NT2/D1 (cell line): ENCODE measurements around the gene NTHL1.
"Not testable (repeated sequence)": the region's sequence is repeated elsewhere in the genome, so short reads cannot be mapped to it uniquely, and the experiment has no call there.

Experiments
- DNase-seq: peaks from one replicate; pipeline ENCODE4 v3.0.0-alpha.2; 2011; ENCODE audit warnings: low read depth, low spot score
- H3K27me3 ChIP-seq: 2 replicates; pipeline ENCODE4 v1.6.0; 2011; ENCODE audit warnings: mild to moderate bottlenecking; ENCODE audit not compliant: insufficient read length, insufficient read depth
- H3K36me3 ChIP-seq: 2 replicates; pipeline ENCODE4 v1.6.1; 2011; ENCODE audit warnings: mild to moderate bottlenecking, low read length, mixed read lengths; ENCODE audit not compliant: insufficient read depth, insufficient read length
- H3K4me1 ChIP-seq: 2 replicates; pipeline ENCODE4 v1.5.1; 2011; ENCODE audit not compliant: insufficient read depth, insufficient read length
- H3K4me3 ChIP-seq: 2 replicates; pipeline ENCODE4 v1.5.1; 2011; ENCODE audit warnings: low read depth; ENCODE audit not compliant: insufficient read length
- H3K9ac ChIP-seq: 2 replicates; pipeline ENCODE4 v1.6.0; 2011; ENCODE audit warnings: low read depth; ENCODE audit not compliant: insufficient read length
- H3K9me3 ChIP-seq: 2 replicates; pipeline ENCODE4 v1.5.1; 2011; ENCODE audit warnings: mild to moderate bottlenecking, low read length; ENCODE audit not compliant: insufficient read depth
- SUZ12 ChIP-seq: IDR thresholded peaks from 2 replicates; pipeline ENCODE4 v1.6.1; 2011; ENCODE audit not compliant: insufficient read length, insufficient read depth; ENCODE audit errors: extremely low read depth
- YY1 ChIP-seq: IDR thresholded peaks from 2 replicates; pipeline ENCODE4 v1.6.1; 2011; ENCODE audit not compliant: insufficient read length, insufficient read depth
- ZNF274 ChIP-seq: IDR thresholded peaks from 2 replicates; pipeline ENCODE4 v1.6.1; 2011; ENCODE audit warnings: mild to moderate bottlenecking, low read depth, low read length

NTHL1 gene

DNA sequence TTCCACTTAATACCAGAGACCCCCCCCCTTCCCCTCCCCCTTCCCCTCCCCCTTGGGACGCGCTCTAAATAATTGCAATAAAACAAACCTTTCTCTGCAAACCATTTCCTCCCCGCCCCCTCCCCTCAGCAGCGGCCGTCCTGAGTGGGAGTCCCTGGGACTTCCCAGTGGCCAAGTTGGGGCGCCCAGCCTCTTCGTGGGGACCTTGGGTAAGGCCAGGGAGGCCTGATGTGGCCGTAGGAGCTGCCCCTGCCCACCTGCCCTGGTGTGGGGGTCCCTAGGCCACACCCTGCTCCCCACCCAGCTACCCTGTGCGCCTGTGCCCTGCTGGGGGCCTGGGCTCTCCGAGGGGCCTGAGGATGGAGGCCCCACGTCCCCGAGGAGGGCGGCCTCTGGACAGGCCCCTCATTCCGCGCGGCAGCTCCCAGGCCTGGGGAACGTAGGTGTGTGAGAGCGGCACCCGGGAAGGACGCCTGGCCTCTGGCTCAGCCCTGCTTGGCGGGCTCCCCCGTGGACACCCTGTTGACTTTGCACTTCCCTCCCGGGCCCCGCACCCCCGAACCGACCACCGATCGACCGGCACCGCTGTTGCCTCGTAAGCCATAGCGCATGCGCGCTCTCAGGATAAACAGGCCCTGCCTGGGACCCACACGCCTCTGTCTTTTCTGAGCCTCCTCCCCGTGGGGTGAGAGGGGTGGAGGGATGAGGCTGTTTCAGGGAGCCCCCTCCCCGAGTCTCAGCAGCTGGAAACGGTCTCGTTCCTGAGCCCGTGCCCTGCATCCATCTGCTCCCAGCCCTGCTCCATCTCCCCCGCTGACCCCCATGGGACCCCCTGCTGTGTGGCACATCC, 9.0 kb downstream of the NTHL1 start:
- H3K9ac ChIP-seq: peak overlapping the region; percentile 69

DNA sequence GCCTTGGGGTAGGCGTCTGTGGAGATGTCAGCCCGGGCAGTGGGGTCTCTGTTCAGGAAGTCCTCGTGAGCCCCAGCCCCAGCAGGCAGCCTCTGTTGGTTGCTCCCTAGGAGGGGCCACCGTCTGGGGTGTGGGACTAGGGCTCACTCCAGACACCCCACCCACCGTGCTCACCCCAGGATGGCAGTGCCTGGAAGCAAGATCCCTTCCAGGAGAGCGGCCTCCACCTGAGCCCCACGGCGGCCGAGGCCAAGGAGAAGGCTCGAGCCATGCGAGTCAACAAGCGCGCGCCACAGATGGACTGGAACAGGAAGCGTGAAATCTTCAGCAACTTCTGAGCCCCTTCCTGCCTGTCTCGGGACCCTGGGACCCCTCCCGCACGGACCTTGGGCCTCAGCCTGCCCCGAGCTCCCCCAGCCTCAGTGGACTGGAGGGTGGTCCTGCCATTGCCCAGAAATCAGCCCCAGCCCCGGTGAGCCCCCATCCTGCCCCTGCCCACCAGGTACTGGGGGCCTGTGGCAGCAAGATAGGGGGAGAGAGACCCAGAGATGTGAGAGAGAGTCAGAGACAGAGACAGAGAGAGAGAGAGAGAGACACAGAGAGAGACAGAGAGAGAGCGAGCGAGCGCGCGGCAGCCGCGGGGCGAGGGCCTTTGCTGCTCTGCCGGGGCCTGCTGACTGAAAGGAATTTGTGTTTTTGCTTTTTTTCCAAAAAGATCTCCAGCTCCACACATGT, 9.8 kb downstream of the NTHL1 start:
- TF ChIP-seq YY1 (no peak), SUZ12 (no peak), ZNF274 (no peak)
- Histone ChIP-seq H3K9ac (no peak overlapping the region), H3K27me3 (no peaks in the 10 kb centered on the region), H3K4me3 (no peak overlapping the region), H3K4me1 (peaks cover 52% of the 10 kb centered on the region), H3K36me3 (peaks cover 35% of the 10 kb centered on the region), H3K9me3 (no peaks in the 10 kb centered on the region)
- DNase-seq: no peak

More for the DNA sequence above, 9.0 kb downstream of the NTHL1 start:
- H3K36me3 ChIP-seq: peaks cover 42% of the 10 kb centered on the region
- no peak overlapping the region for H3K4me3 ChIP-seq
- peaks cover 51% of the 10 kb centered on the region for H3K4me1 ChIP-seq
- no peaks in the 10 kb centered on the region for H3K9me3 ChIP-seq
- H3K27me3 ChIP-seq: no peaks in the 10 kb centered on the region
- TF ChIP-seq ZNF274 (no peak), SUZ12 (no peak), YY1 (no peak)
- DNase-seq: no peak

DNA sequence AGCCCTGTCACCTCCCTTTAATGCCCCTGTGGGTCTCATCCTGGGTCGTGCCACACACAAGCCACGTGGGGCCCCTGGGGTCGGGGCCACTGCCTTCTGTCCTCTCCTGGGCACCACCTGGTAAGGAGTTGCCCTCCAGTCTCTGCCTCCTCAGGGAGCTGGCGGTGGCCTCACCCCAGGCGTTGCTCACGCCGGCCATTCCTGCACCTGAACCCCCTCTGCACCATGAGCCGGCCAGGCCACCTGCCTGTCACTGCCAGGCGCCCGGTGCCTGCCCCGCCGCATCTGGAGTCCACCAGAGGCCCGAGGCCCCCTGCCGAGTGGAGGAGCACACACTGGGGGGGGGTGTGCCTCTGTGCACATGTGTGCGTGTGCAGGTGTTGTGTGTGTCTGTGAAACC, 10.5 kb downstream of the NTHL1 start:
- TF ChIP-seq YY1 (no peak), SUZ12 (no peak)
- Histone ChIP-seq H3K4me3 (no peak overlapping the region), H3K36me3 (peaks cover 39% of the 10 kb centered on the region), H3K27me3 (no peaks in the 10 kb centered on the region), H3K4me1 (peaks cover 57% of the 10 kb centered on the region), H3K9me3 (no peaks in the 10 kb centered on the region), H3K9ac (no peak overlapping the region)
- no peak for DNase-seq

DNA sequence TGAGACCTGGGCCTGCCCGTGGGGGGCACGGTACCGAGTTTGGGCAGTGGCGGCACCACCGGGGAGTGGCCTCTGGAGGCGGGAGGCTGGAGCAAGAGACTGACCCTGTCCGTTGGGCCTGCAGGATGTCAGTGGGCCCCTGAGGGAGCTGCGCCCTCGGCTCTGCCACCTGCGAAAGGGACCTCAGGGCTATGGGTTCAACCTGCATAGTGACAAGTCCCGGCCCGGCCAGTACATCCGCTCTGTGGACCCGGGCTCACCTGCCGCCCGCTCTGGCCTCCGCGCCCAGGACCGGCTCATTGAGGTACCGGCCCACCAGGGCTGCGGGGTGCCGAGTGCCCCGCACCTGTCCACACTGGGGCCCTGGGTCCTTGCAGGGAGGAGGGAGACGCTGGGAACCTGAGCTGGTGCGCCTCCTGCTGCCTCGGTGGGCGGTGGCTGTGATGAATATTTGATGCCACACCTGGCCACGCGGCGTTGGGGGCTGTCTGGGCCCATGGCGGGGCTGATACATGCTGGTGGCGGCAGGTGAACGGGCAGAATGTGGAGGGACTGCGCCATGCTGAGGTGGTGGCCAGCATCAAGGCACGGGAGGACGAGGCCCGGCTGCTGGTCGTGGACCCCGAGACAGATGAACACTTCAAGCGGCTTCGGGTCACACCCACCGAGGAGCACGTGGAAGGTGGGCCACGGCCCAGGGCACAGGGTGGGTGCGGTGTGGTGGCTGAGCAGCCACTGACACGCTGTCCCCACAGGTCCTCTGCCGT, 11.3 kb downstream of the NTHL1 start:
- no peak for DNase-seq
- Histone ChIP-seq H3K36me3 (peaks cover 39% of the 10 kb centered on the region), H3K4me1 (peaks cover 54% of the 10 kb centered on the region), H3K9me3 (no peaks in the 10 kb centered on the region), H3K27me3 (no peaks in the 10 kb centered on the region), H3K4me3 (no peak overlapping the region), H3K9ac (peak overlapping the region; percentile 17)
- TF ChIP-seq YY1 (no peak), ZNF274 (no peak), SUZ12 (no peak)

DNA sequence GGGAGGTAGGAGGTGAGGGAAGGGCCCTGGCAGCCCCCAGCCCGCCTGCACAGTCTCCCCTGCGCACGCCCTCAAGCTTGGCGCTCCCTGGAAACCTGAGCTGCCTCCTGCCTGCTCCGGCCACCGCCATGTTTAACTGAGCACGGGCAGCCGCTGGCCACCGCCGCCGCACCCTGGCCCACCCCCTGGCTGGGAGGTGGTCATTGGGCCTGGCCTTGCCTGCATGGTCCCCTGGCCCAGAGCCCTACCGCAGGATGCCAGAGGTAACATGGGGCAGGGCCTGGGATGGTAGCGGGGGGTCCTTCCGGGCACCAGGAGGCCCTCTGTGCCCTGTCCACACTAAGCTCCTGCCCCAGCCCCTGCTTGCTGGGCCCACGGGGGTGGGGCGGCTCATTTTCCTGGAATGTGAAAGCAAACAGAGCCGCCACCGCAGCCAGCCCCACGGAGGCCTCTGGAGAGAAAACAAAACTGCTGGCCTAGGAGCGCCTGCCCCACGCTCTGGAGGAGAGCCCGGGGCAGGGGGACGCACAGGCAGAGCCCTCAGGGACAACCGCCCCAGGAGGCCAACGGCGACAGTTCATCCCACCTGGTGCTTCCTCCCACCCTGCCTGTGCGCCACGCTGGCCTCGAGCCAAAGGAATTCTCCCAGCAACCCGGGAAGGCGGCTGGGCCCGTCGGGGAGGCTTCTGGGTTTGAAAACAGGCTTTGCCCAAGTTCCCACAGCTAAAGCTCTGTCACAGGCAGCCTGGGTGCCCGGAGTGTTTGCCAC, 12.0 kb downstream of the NTHL1 start:
- Histone ChIP-seq H3K36me3 (peaks cover 37% of the 10 kb centered on the region), H3K4me3 (no peak overlapping the region), H3K27me3 (no peaks in the 10 kb centered on the region), H3K4me1 (peaks cover 55% of the 10 kb centered on the region), H3K9ac (peak overlapping the region; percentile 50), H3K9me3 (no peaks in the 10 kb centered on the region)
- no peak for TF ChIP-seq SUZ12
- no peak for TF ChIP-seq YY1
- no peak for TF ChIP-seq ZNF274
- no peak for DNase-seq

DNA sequence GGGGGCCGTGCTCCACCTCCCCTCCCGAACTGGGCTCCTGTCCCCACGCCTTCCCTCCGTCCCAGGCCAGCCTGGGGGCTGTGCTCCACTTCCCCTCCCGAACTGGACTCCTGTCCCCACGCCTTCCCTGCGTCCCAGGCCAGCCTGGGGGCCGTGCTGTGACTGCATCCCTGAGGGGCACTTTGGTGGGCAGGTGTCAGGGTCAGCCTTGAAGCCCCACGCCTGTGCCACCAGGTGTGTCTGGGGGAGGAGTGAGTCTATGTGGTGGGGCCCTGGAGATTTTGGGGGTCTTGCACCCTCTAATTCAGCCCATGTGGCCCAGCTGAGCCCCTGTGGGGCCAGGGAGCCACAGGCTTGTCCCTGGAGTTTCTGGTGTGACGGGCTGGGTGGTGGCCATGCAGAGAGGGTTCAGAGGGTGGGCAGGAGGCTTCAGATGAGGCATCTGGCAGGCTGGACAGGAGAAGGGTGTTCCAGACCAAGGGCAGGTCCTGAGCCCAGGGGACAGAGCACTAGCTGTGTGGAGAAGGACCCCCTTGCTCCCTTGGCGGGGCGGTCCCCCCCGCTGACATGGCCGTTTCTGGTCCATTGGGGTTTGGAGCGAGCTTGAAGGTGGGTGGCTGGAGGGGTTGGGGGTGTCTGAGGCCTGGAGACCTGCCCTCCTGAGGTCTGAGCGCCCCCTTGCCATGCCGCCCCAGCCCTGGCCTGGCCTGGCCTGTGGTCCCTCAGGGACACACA, 12.8 kb downstream of the NTHL1 start:
- Histone ChIP-seq H3K9me3 (no peaks in the 10 kb centered on the region), H3K9ac (peak overlapping the region; percentile 50), H3K4me1 (peaks cover 57% of the 10 kb centered on the region), H3K36me3 (peaks cover 38% of the 10 kb centered on the region), H3K27me3 (no peaks in the 10 kb centered on the region), H3K4me3 (no peak overlapping the region)
- no peak for DNase-seq
- no peak for TF ChIP-seq YY1
- no peak for TF ChIP-seq ZNF274
- TF ChIP-seq SUZ12: no peak

DNA sequence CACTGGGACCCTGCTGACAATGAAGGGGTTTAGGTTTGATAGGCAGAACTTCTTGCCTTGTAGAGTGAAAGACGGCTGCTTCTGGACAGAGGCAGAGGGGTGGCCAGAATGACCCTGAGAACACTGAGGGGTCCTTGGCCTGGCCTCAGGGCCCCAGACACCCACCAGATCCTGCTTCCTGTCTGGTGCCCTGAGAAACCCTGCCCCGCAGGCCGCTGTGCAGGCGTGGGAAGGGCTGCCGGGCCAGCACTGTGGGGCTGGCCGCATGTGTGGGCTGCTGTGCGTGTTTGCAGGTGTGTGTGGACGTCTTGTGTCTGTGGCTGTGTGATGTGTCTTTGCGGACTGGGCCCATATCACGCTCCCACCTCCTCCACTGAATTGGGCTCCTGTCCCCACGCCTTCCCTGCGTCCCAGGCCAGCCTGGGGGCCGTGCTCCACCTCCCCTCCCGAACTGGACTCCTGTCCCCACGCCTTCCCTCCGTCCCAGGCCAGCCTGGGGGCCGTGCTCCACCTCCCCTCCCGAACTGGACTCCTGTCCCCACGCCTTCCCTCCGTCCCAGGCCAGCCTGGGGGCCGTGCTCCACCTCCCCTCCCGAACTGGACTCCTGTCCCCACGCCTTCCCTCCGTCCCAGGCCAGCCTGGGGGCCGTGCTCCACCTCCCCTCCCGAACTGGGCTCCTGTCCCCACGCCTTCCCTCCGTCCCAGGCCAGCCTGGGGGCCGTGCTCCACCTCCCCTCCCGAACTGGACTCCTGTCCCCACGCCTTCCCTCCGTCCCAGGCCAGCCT, 13.5 kb downstream of the NTHL1 start:
- H3K27me3 ChIP-seq, H3K4me3 ChIP-seq, H3K9me3 ChIP-seq, DNase-seq: not testable (repeated sequence)
- H3K4me1 ChIP-seq: peaks cover 52% of the 10 kb centered on the region
- peak overlapping the region; percentile 28 for H3K9ac ChIP-seq
- peaks cover 39% of the 10 kb centered on the region for H3K36me3 ChIP-seq
